Measurements from ENCODE around the gene ATG10.

Gene ATG10

GRCh38 chr5:82285206-82285605 is 313.4 kb downstream of the ATG10 start:
- no peak for DNase-seq

GRCh38 chr5:82287625-82288024 is 315.8 kb downstream of the ATG10 start:
- DNase-seq: no peak

- no peak for DNase-seq
Observed at GRCh38 chr5:82290005-82290404, 318.2 kb downstream of the ATG10 start.

GRCh38 chr5:82290908-82291307 is 319.1 kb downstream of the ATG10 start:
- DNase-seq: no peak

GRCh38 chr5:82291420-82291819 is 319.6 kb downstream of the ATG10 start:
- DNase-seq: no peak

GRCh38 chr5:82295144-82295543 is 323.3 kb downstream of the ATG10 start:
- DNase-seq: peak; percentile 29

GRCh38 chr5:82295959-82296531 is 324.2 kb downstream of the ATG10 start:
- DNase-seq: no peak

GRCh38 chr5:82296929-82297328 is 325.1 kb downstream of the ATG10 start:
- no peak for DNase-seq

- DNase-seq: no peak
Observed at GRCh38 chr5:82297711-82298110, 325.9 kb downstream of the ATG10 start.

- no peak for DNase-seq
Observed at GRCh38 chr5:82298668-82299067, 326.8 kb downstream of the ATG10 start.

GRCh38 chr5:82301190-82301589 is 329.4 kb downstream of the ATG10 start:
- DNase-seq: no peak

All from eye (tissue), 1 donor.